H9 (cell line): Measurements from ENCODE around the gene SBNO1. TPM values are rescaled to one million over a fixed set of nuclear protein-coding genes. Genes with fewer than 3 reads are reported as not detected.

ENCODE experiments used
- DNase-seq: peaks from one replicate; pipeline ENCODE4 v3.0.0-alpha.2; 2017
- H2AFZ ChIP-seq: one replicate; pipeline ENCODE4 v1.6.1; 2013; ENCODE audit warnings: mild to moderate bottlenecking, low read length, control low read depth, moderate library complexity
- H2AK5ac ChIP-seq: 2 replicates; pipeline ENCODE4 v1.6.1; 2013; ENCODE audit warnings: low read length, control low read depth, mixed read lengths; ENCODE audit not compliant: insufficient read length
- H2BK120ac ChIP-seq: one replicate; pipeline ENCODE4 v1.6.1; 2013; ENCODE audit warnings: low read depth, mild to moderate bottlenecking, low read length, control low read depth, inconsistent platforms; ENCODE audit not compliant: poor library complexity, severe bottlenecking
- H2BK12ac ChIP-seq: 2 replicates; pipeline ENCODE4 v1.6.1; 2013; ENCODE audit warnings: low read length, control low read depth, mixed read lengths, low read depth; ENCODE audit not compliant: insufficient read length
- H2BK15ac ChIP-seq: 2 replicates; pipeline ENCODE4 v1.6.1; 2013; ENCODE audit warnings: low read depth, low read length, control low read depth
- H2BK20ac ChIP-seq: one replicate; pipeline ENCODE4 v1.6.1; 2013; ENCODE audit warnings: low read depth, mild to moderate bottlenecking, low read length, control low read depth, inconsistent platforms; ENCODE audit not compliant: poor library complexity, severe bottlenecking
- H2BK5ac ChIP-seq: 2 replicates; pipeline ENCODE4 v1.6.1; 2013; ENCODE audit warnings: low read length, control low read depth, mixed read lengths; ENCODE audit not compliant: insufficient read length
- H3K14ac ChIP-seq: 2 replicates; pipeline ENCODE4 v1.6.1; 2013; ENCODE audit warnings: low read length, control low read depth; ENCODE audit not compliant: insufficient read depth
- H3K18ac ChIP-seq: 2 replicates; pipeline ENCODE4 v1.6.1; 2013; ENCODE audit warnings: low read depth, mild to moderate bottlenecking, mixed read lengths, low read length, control low read depth; ENCODE audit not compliant: insufficient read length
- H3K23ac ChIP-seq: 2 replicates; pipeline ENCODE4 v1.6.1; 2013; ENCODE audit warnings: low read length, control low read depth, mixed read lengths, low read depth; ENCODE audit not compliant: insufficient read length
- H3K23me2 ChIP-seq: 2 replicates; pipeline ENCODE4 v1.6.1; 2013; ENCODE audit warnings: low read depth, mild to moderate bottlenecking, mixed read lengths, low read length, control low read depth; ENCODE audit not compliant: insufficient read length, poor library complexity, severe bottlenecking
- H3K27ac ChIP-seq: 2 replicates; pipeline ENCODE4 v1.5.1; 2013; ENCODE audit warnings: low read length, control low read depth, mixed read lengths, low read depth; ENCODE audit not compliant: insufficient read length
- H3K27me3 ChIP-seq: 2 replicates; pipeline ENCODE4 v1.6.1; 2013; ENCODE audit warnings: low read length, control low read depth, inconsistent platforms; ENCODE audit not compliant: insufficient read depth
- H3K4ac ChIP-seq: 2 replicates; pipeline ENCODE4 v1.6.1; 2013; ENCODE audit warnings: low read depth, mild to moderate bottlenecking, control low read depth, inconsistent platforms, low read length, moderate library complexity
- H3K4me1 ChIP-seq: 2 replicates; pipeline ENCODE4 v1.6.1; 2013; ENCODE audit warnings: low read length, control low read depth, inconsistent platforms; ENCODE audit not compliant: insufficient read depth
- H3K4me2 ChIP-seq: 2 replicates; pipeline ENCODE4 v1.6.1; 2013; ENCODE audit warnings: low read length, control low read depth, mixed read lengths; ENCODE audit not compliant: insufficient read length, insufficient read depth
- H3K56ac ChIP-seq: 2 replicates; pipeline ENCODE4 v1.6.1; 2013; ENCODE audit warnings: low read depth, mild to moderate bottlenecking, mixed read lengths, low read length, control low read depth; ENCODE audit not compliant: insufficient read length
- H3K79me1 ChIP-seq: 2 replicates; pipeline ENCODE4 v1.6.1; 2013; ENCODE audit warnings: low read depth, mild to moderate bottlenecking, moderate library complexity, low read length, control low read depth, inconsistent platforms; ENCODE audit not compliant: insufficient read depth, poor library complexity, severe bottlenecking
- H3K79me2 ChIP-seq: 2 replicates; pipeline ENCODE4 v1.6.1; 2013; ENCODE audit warnings: low read length, control low read depth, inconsistent platforms; ENCODE audit not compliant: insufficient read depth
- H3K9ac ChIP-seq: 2 replicates; pipeline ENCODE4 v1.6.1; 2013; ENCODE audit warnings: low read length, control low read depth, mixed read lengths; ENCODE audit not compliant: insufficient read length; ENCODE audit errors: extremely low read depth
- H3K9me3 ChIP-seq: one replicate; pipeline ENCODE4 v1.6.1; 2013; ENCODE audit warnings: low read depth, low read length, inconsistent platforms; ENCODE audit not compliant: control insufficient read depth
- H3T11ph ChIP-seq: one replicate; pipeline ENCODE4 v1.6.1; 2013; ENCODE audit warnings: mild to moderate bottlenecking, low read length, control low read depth, inconsistent platforms
- H4K20me1 ChIP-seq: one replicate; pipeline ENCODE4 v1.6.1; 2013; ENCODE audit not compliant: control insufficient read depth, insufficient read length, insufficient read depth
- H4K5ac ChIP-seq: 2 replicates; pipeline ENCODE4 v1.6.1; 2013; ENCODE audit warnings: low read depth, mild to moderate bottlenecking, mixed read lengths, low read length, control low read depth; ENCODE audit not compliant: insufficient read length
- H4K8ac ChIP-seq: replicated peaks from 2 replicates; pipeline ENCODE4 v1.6.1; 2013; ENCODE audit warnings: low read length, control low read depth, mixed read lengths, low read depth; ENCODE audit not compliant: insufficient read length
- H4K91ac ChIP-seq: 2 replicates; pipeline ENCODE4 v1.6.1; 2013; ENCODE audit warnings: low read depth, mild to moderate bottlenecking, moderate library complexity, mixed read lengths, low read length, control low read depth; ENCODE audit not compliant: insufficient read length
- H3K27ac Mint-ChIP-seq, 3 experiments: 2 replicates in 2 of 3; 3 replicates in 1 of 3; pipeline ENCODE4 v1.8.0; 2020 to 2021; ENCODE audit warnings: mixed read lengths in 3 of 3, mild to moderate bottlenecking in 1 of 3, moderate library complexity in 1 of 3
- H3K27me3 Mint-ChIP-seq: 2 replicates; pipeline ENCODE4 v1.8.0; 2021; ENCODE audit warnings: low read depth, mild to moderate bottlenecking, moderate library complexity, mixed read lengths
- H3K36me3 Mint-ChIP-seq, 3 experiments: 2 replicates in 2 of 3; 3 replicates in 1 of 3; pipeline ENCODE4 v1.8.0; 2020 to 2021; ENCODE audit warnings: low read depth in 3 of 3, mixed read lengths in 3 of 3; ENCODE audit not compliant: insufficient read depth in 1 of 3
- H3K4me1 Mint-ChIP-seq, 2 experiments: 2 replicates each; pipeline ENCODE4 v1.8.0; 2020; ENCODE audit warnings: mixed read lengths in 2 of 2
- H3K4me3 Mint-ChIP-seq, 2 experiments: 2 replicates in 1 of 2; 3 replicates in 1 of 2; pipeline ENCODE4 v1.8.0; 2020 to 2021; ENCODE audit warnings: mild to moderate bottlenecking in 2 of 2, mixed read lengths in 2 of 2, moderate library complexity in 1 of 2
- H3K9me3 Mint-ChIP-seq, 2 experiments: 2 replicates in 1 of 2; 3 replicates in 1 of 2; pipeline ENCODE4 v1.8.0; 2020; ENCODE audit warnings: mild to moderate bottlenecking in 2 of 2, mixed read lengths in 2 of 2, moderate library complexity in 1 of 2
- WGBS: extraction: QIAGEN DNeasy Blood & Tissue Kit; methylation state at CpG from one replicate; pipeline ENCODE4 v1.1.7; 2013; ENCODE audit warnings: missing lambda C conversion rate, low lambda C conversion rate, mixed read lengths; ENCODE audit not compliant: insufficient read length; ENCODE audit errors: extremely low coverage; 5-methylcytosine and 5-hydroxymethylcytosine counted together
- total RNA-seq: library from RNA; stranded (reverse); gene quantifications from 2 replicates; pipeline ENCODE4 v1.2.1, GENCODE V29; 2021
- TF ChIP-seq, protein P1 (sequence below): fragments of 200-600 bp; sonication (generic); conservative IDR thresholded peaks from 3 replicates; pipeline ENCODE4 v1.8.0; 2021; ENCODE audit warnings: antibody characterized with exemption, mild to moderate bottlenecking

Gene SBNO1
- total RNA-seq, 1 experiment from 2014 or later: 47.5 TPM

GRCh38 chr12:123306200-123306599, 58.4 kb downstream of the SBNO1 start:
- Histone ChIP-seq H3K9ac (no peak overlapping the region), H2AK5ac (no peak overlapping the region), H3K27ac (no peak overlapping the region), H3K79me2 (no peaks in the 10 kb centered on the region), H3K23me2 (no peaks in the 10 kb centered on the region), H3K23ac (no peak overlapping the region), H3K56ac (no peak overlapping the region), H3T11ph (no peak overlapping the region), H4K5ac (no peak overlapping the region), H4K8ac (no peak overlapping the region), H3K14ac (no peak overlapping the region), H2BK120ac (no peak overlapping the region), H3K79me1 (no peaks in the 10 kb centered on the region), H3K4ac (no peak overlapping the region), H4K91ac (no peak overlapping the region), H3K9me3 (no peaks in the 10 kb centered on the region), H3K4me2 (no peak overlapping the region), H2AFZ (no peak overlapping the region), H3K18ac (no peak overlapping the region), H2BK15ac (no peak overlapping the region), H4K20me1 (peaks cover 2% of the 10 kb centered on the region), H2BK12ac (no peak overlapping the region), H3K27me3 (no peaks in the 10 kb centered on the region), H2BK20ac (no peak overlapping the region), H2BK5ac (no peak overlapping the region), H3K4me1 (no peaks in the 10 kb centered on the region)
- no peak overlapping the region for H3K4me3 Mint-ChIP-seq
- DNase-seq: no peak
- no peaks in the 10 kb centered on the region for H3K9me3 Mint-ChIP-seq
- WGBS: no CpG with 5 or more reads among the region's 3 CpGs
- no peaks in the 10 kb centered on the region for H3K27me3 Mint-ChIP-seq
- no peaks in the 10 kb centered on the region for H3K4me1 Mint-ChIP-seq
- H3K27ac Mint-ChIP-seq: no peak overlapping the region
- peaks cover 48 to 91% (median 84%) of the 10 kb centered on the region in 3 experiments; a peak in 6 of 7 replicates for H3K36me3 Mint-ChIP-seq
- TF ChIP-seq, protein P1, sequence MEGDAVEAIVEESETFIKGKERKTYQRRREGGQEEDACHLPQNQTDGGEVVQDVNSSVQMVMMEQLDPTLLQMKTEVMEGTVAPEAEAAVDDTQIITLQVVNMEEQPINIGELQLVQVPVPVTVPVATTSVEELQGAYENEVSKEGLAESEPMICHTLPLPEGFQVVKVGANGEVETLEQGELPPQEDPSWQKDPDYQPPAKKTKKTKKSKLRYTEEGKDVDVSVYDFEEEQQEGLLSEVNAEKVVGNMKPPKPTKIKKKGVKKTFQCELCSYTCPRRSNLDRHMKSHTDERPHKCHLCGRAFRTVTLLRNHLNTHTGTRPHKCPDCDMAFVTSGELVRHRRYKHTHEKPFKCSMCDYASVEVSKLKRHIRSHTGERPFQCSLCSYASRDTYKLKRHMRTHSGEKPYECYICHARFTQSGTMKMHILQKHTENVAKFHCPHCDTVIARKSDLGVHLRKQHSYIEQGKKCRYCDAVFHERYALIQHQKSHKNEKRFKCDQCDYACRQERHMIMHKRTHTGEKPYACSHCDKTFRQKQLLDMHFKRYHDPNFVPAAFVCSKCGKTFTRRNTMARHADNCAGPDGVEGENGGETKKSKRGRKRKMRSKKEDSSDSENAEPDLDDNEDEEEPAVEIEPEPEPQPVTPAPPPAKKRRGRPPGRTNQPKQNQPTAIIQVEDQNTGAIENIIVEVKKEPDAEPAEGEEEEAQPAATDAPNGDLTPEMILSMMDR: no peak
